Brain pericyte (primary cell): ENCODE measurements around the gene SFSWAP.
"Not testable (repeated sequence)": the region's sequence is repeated elsewhere in the genome, so short reads cannot be mapped to it uniquely, and the experiment has no call there.

ENCODE experiments used
- DNase-seq: peaks from one replicate; pipeline ENCODE4 v3.0.0-alpha.2; 2012; ENCODE audit warnings: low read depth, low spot score

SFSWAP gene

GRCh38 chr12:131701705-131702572, 9.0 kb upstream of the SFSWAP start:
- no peak for DNase-seq

GRCh38 chr12:131702573-131702877, 8.4 kb upstream of the SFSWAP start:
- DNase-seq: no peak

- no peak for DNase-seq
These were observed 7.7 kb upstream of the SFSWAP start for GRCh38 chr12:131703161-131703560.

- DNase-seq: no peak
These were observed 6.4 kb upstream of the SFSWAP start for GRCh38 chr12:131704509-131704908.

- DNase-seq: not testable (repeated sequence)
These were observed 4.2 kb upstream of the SFSWAP start for GRCh38 chr12:131706709-131707108.

- no peak for DNase-seq
These were observed 1.7 kb upstream of the SFSWAP start for GRCh38 chr12:131709226-131709625.

GRCh38 chr12:131711551-131712205, 788 bp downstream of the SFSWAP start:
- DNase-seq: no peak

GRCh38 chr12:131713349-131713748, 2.5 kb downstream of the SFSWAP start:
- no peak for DNase-seq

GRCh38 chr12:131714759-131715158, 3.9 kb downstream of the SFSWAP start:
- DNase-seq: no peak

- DNase-seq: no peak
These were observed 5.4 kb downstream of the SFSWAP start for GRCh38 chr12:131716282-131716681.

GRCh38 chr12:131720241-131720640, 9.4 kb downstream of the SFSWAP start:
- DNase-seq: no peak

GRCh38 chr12:131720921-131721320, 10.0 kb downstream of the SFSWAP start:
- DNase-seq: no peak

GRCh38 chr12:131721548-131721947, 10.7 kb downstream of the SFSWAP start:
- DNase-seq: no peak

GRCh38 chr12:131723532-131723931, 12.6 kb downstream of the SFSWAP start:
- no peak for DNase-seq

GRCh38 chr12:131724534-131724933, 13.6 kb downstream of the SFSWAP start:
- DNase-seq: no peak

GRCh38 chr12:131725503-131725902, 14.6 kb downstream of the SFSWAP start:
- no peak for DNase-seq

GRCh38 chr12:131728720-131729119, 17.8 kb downstream of the SFSWAP start:
- DNase-seq: no peak

GRCh38 chr12:131729254-131729955, 18.5 kb downstream of the SFSWAP start:
- DNase-seq: no peak

GRCh38 chr12:131732996-131733615, 22.2 kb downstream of the SFSWAP start:
- no peak for DNase-seq

GRCh38 chr12:131733874-131734273, 23.0 kb downstream of the SFSWAP start:
- no peak for DNase-seq

- DNase-seq: no peak
These were observed 23.7 kb downstream of the SFSWAP start for GRCh38 chr12:131734336-131735152.
